PC-3 (cell line): ENCODE measurements around the gene TMEM192. TPM values are rescaled to one million over a fixed set of nuclear protein-coding genes. Genes with fewer than 3 reads are reported as not detected.
"Not testable (repeated sequence)": the region's sequence is repeated elsewhere in the genome, so short reads cannot be mapped to it uniquely, and the experiment has no call there.

ENCODE experiments used
- ATAC-seq: fragments of 200-7000 bp; cut with Tn5 transposase; 2 replicates; pipeline ENCODE4 v1.9.1; 2020; ENCODE audit warnings: mild to moderate bottlenecking, moderate library complexity
- BruUV-seq: library from RNA; stranded (reverse); fragments of 400-500 nt; replicated peaks from 2 replicates; lab custom pipeline; 2021; lab: Mats Ljungman, UMichigan
- CTCF ChIA-PET: fragments of 300-600 bp; sonication (Branson Sonifier 250); formaldehyde crosslinking; loops from one replicate; lab custom pipeline; 2022; ENCODE audit warnings: antibody characterized with exemption; lab: Charles Lee
- POLR2A ChIA-PET: fragments of 300-600 bp; sonication (Branson Sonifier 250); formaldehyde crosslinking; loops from one replicate; lab custom pipeline; 2022; ENCODE audit warnings: antibody characterized with exemption; ENCODE audit not compliant: unreplicated experiment; lab: Charles Lee
- DNase-seq: peaks from one replicate; pipeline ENCODE4 v3.0.0-alpha.2; 2015
- H2AFZ ChIP-seq: fragments of 300-600 bp; sonication (generic); 2 replicates; pipeline ENCODE4 v1.6.0; 2016; ENCODE audit warnings: antibody characterized with exemption, low read length
- H3F3A ChIP-seq: fragments of 300-600 bp; sonication (generic); one replicate; pipeline ENCODE4 v1.6.0; 2017; ENCODE audit warnings: antibody characterized with exemption, low read length, control low read depth, mild to moderate bottlenecking; ENCODE audit not compliant: unreplicated experiment
- H3K27ac ChIP-seq: fragments of 300-600 bp; sonication (generic); 2 replicates; pipeline ENCODE4 v1.5.1; 2016; ENCODE audit warnings: mild to moderate bottlenecking, low read length
- H3K27me3 ChIP-seq: fragments of 300-600 bp; sonication (generic); 2 replicates; pipeline ENCODE4 v1.6.1; 2016; ENCODE audit warnings: low read length, mixed read lengths
- H3K36me3 ChIP-seq: fragments of 300-600 bp; sonication (generic); 2 replicates; pipeline ENCODE4 v1.6.1; 2016; ENCODE audit warnings: low read depth, mixed run types, low read length, mixed read lengths
- H3K4me1 ChIP-seq: fragments of 300-600 bp; sonication (generic); 2 replicates; pipeline ENCODE4 v1.5.1; 2016; ENCODE audit warnings: low read length; ENCODE audit not compliant: insufficient read depth
- H3K4me2 ChIP-seq: fragments of 300-600 bp; sonication (generic); 2 replicates; pipeline ENCODE4 v1.6.0; 2016; ENCODE audit warnings: low read length
- H3K4me3 ChIP-seq: fragments of 300-600 bp; sonication (generic); 2 replicates; pipeline ENCODE4 v1.5.1; 2016; ENCODE audit warnings: mild to moderate bottlenecking, low read length, mixed read lengths
- H3K79me2 ChIP-seq: fragments of 300-600 bp; sonication (generic); 2 replicates; pipeline ENCODE4 v1.6.1; 2017; ENCODE audit warnings: low read length, mixed read lengths
- H3K9ac ChIP-seq: fragments of 300-600 bp; sonication (generic); 2 replicates; pipeline ENCODE4 v1.6.0; 2016; ENCODE audit warnings: mild to moderate bottlenecking, low read length
- H3K9me2 ChIP-seq: fragments of 300-600 bp; sonication (generic); replicated peaks from 2 replicates; pipeline ENCODE4 v1.6.1; 2016; ENCODE audit warnings: mixed run types, low read length, mixed read lengths
- H3K9me3 ChIP-seq: fragments of 300-600 bp; sonication (generic); 2 replicates; pipeline ENCODE4 v1.6.1; 2016; ENCODE audit warnings: low read length, mixed read lengths
- H4K20me1 ChIP-seq: fragments of 300-600 bp; sonication (generic); 2 replicates; pipeline ENCODE4 v1.6.1; 2016; ENCODE audit warnings: low read length, mixed read lengths
- CTCF ChIP-seq: fragments of 300-600 bp; sonication (generic); conservative IDR thresholded peaks from 2 replicates; pipeline ENCODE4 v1.5.1; 2017; ENCODE audit warnings: antibody characterized with exemption, low read depth, mild to moderate bottlenecking, low read length
- EZH2 ChIP-seq: fragments of 300-600 bp; sonication (generic); IDR thresholded peaks from one replicate; pipeline ENCODE4 v1.6.1; 2017; ENCODE audit warnings: antibody characterized with exemption, mild to moderate bottlenecking, low read length; ENCODE audit not compliant: unreplicated experiment
- EZH2phosphoT487 ChIP-seq: fragments of 300-600 bp; sonication (generic); IDR thresholded peaks from 2 replicates; pipeline ENCODE4 v1.6.1; 2018; ENCODE audit warnings: mild to moderate bottlenecking, antibody characterized with exemption, low read length, borderline replicate concordance
- intact Hi-C: fragments of 100-400 bp; cut with micrococcal nuclease; formaldehyde crosslinking; loops from 2 replicates; pipeline ENCODE4 v1.9.0; 2023
- total RNA-seq: library from RNA; depleted of rRNA; stranded (reverse); fragments of >200 nt; gene quantifications from 2 replicates; pipeline ENCODE4 v1.2.3, GENCODE V29; 2014

TMEM192 gene
- total RNA-seq, 1 experiment from 2014 or later: 7.4 TPM

GRCh38 chr4:165131247-165131832 lies 18.7 kb upstream of the TMEM192 start:
- peak; percentile 86 for DNase-seq

DNA sequence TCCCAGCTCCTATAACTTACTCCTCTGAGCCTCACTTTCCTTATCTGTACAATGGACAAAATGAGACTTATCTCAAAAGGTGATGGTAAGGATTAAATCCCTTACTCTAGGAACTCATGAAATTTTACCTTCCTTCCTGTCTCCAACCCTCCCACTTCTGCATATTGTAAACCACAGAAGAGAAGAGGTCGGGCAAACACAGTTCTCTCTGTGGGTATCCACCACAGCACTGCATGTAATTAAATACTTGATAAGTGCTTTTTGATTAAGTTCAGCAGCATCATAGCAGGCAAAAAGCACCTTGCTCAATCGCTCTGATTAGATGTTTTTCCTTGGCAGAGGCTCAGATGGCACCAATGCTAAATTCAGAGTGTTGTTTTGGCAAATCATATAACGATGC lies 17.3 kb upstream of the TMEM192 start:
- no peak overlapping the region for H2AFZ ChIP-seq
- no TSS peak for BruUV-seq
- H3K27me3 ChIP-seq: no peaks in the 10 kb centered on the region
- POLR2A ChIA-PET: no interaction called here
- CTCF ChIA-PET: no interaction called here
- no peaks in the 10 kb centered on the region for H3K36me3 ChIP-seq
- H3K9me3 ChIP-seq: no peaks in the 10 kb centered on the region
- no peaks in the 10 kb centered on the region for H3K4me1 ChIP-seq
- no peaks in the 10 kb centered on the region for H3F3A ChIP-seq
- DNase-seq (no peak), ATAC-seq (no peak)
- H3K4me3 ChIP-seq: no peak overlapping the region
- H3K79me2 ChIP-seq: no peaks in the 10 kb centered on the region
- intact Hi-C loops: loop anchor here (2.0 to 10.0 kb wide), 4 partner anchors 72 to 335 kb away; partner anchors contain the start of gene MSMO1
- no peak overlapping the region for H3K4me2 ChIP-seq
- no peaks in the 10 kb centered on the region for H3K9me2 ChIP-seq
- TF ChIP-seq EZH2: no peak
- TF ChIP-seq CTCF: no peak
- no peak for TF ChIP-seq EZH2phosphoT487
- no peak overlapping the region for H3K27ac ChIP-seq
- no peak overlapping the region for H3K9ac ChIP-seq
- no peaks in the 10 kb centered on the region for H4K20me1 ChIP-seq

More at GRCh38 chr4:165131247-165131832, 18.7 kb upstream of the TMEM192 start:
- ChIA-PET POLR2A (no interaction called here), CTCF (interaction anchor here (0.6 to 1.6 kb wide), 7 partner anchors 19 to 286 kb away, joined by 3 to 14 read pairs (median 4); partner anchors contain the start of genes MSMO1 and TMEM192)
- Histone ChIP-seq H3K4me2 (peak overlapping the region; percentile 32), H3K79me2 (no peaks in the 10 kb centered on the region), H3K4me3 (0 out of 2 replicates have a peak overlapping the region, but pooled peaks have one; percentile 7), H3K9me3 (no peaks in the 10 kb centered on the region), H3K4me1 (no peaks in the 10 kb centered on the region), H3K36me3 (no peaks in the 10 kb centered on the region), H2AFZ (peak overlapping the region; percentile 33; the same call in 1 of the 2 replicates), H3K9me2 (no peaks in the 10 kb centered on the region), H3K27me3 (no peaks in the 10 kb centered on the region), H3K9ac (no peak overlapping the region), H3K27ac (no peak overlapping the region), H4K20me1 (no peaks in the 10 kb centered on the region), H3F3A (no peaks in the 10 kb centered on the region)
- BruUV-seq: no TSS peak
- TF ChIP-seq CTCF: peak; percentile 92
- no peak for TF ChIP-seq EZH2phosphoT487
- no peak for TF ChIP-seq EZH2
- peak; percentile 73 for ATAC-seq
- intact Hi-C loops: loop anchor here (1.0 to 10.0 kb wide), 5 partner anchors 71 to 333 kb away; partner anchors contain the start of gene MSMO1

DNA sequence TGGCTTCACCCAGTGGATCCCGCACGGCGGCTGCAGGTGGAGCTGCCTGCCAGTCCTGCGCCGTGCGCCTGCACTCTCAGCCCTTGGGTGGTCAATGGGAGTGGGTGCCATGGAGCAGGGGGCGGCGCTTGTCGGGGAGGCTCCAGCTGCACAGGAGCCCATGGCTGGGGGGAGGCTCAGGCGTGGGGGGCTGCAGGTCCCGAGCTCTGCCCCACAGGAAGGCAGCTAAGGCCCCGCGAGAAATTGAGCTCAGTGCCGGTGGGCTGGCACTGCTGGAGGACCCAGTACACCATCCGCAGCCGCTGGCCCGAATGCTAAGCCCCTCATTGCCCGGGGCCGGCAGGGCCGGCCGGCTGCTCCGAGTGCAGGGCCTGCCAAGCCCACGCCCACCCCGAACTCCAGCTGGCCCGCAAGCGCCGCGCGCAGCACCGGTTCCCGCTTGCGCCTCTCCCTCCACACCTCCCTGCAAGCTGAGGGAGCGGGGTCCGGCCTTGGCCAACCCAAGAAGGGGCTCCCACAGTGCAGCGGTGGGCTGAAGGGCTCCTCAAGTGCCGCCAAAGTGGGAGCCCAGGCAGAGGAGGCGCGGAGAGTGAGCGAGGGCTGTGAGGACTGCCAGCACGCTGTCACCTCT lies 13.3 kb upstream of the TMEM192 start:
- H3K27ac ChIP-seq, H3K9me2 ChIP-seq, H3K79me2 ChIP-seq, H3K9me3 ChIP-seq, H4K20me1 ChIP-seq, H3K27me3 ChIP-seq, H3F3A ChIP-seq, ATAC-seq, H3K4me1 ChIP-seq, intact Hi-C loops, H3K4me3 ChIP-seq, H2AFZ ChIP-seq, H3K36me3 ChIP-seq, POLR2A ChIA-PET, DNase-seq, BruUV-seq, CTCF ChIA-PET, H3K9ac ChIP-seq, H3K4me2 ChIP-seq: not testable (repeated sequence)
